PFSK-1 (cell line): ENCODE measurements around the gene GYPC.

Experiments used
- POLR2AphosphoS5 ChIP-seq: IDR thresholded peaks from 2 replicates; pipeline ENCODE4 v1.6.1; 2012; ENCODE audit warnings: low read depth, mild to moderate bottlenecking, control low read depth, low read length, moderate library complexity
- SIN3A ChIP-seq: IDR thresholded peaks from 2 replicates; pipeline ENCODE4 v1.6.1; 2012; ENCODE audit warnings: mild to moderate bottlenecking, low read length, moderate library complexity, borderline replicate concordance; ENCODE audit not compliant: insufficient read depth
- TAF1 ChIP-seq: IDR thresholded peaks from 2 replicates; pipeline ENCODE4 v1.6.1; 2012; ENCODE audit warnings: low read length, control low read depth, borderline replicate concordance; ENCODE audit not compliant: insufficient read depth

GRCh38 chr2:126635281-126635680, 20.7 kb upstream of the GYPC start:
- TF ChIP-seq POLR2AphosphoS5: no peak
- TF ChIP-seq TAF1: no peak
- TF ChIP-seq SIN3A: no peak
